Skin epidermis (tissue), 12 donors: ENCODE results near the gene UPK1A.

Experiments
- H3K27ac ChIP-seq, 21 experiments: fragments of 200-600 bp; sonication (generic) in 11 of 21; one replicate each; pipeline ENCODE4 v1.5.0; 2020; ENCODE audit warnings: mild to moderate bottlenecking in 3 of 21, inconsistent platforms in 2 of 21, moderate library complexity in 2 of 21
- H3K4me3 ChIP-seq, 7 experiments: fragments of 200-600 bp; sonication (generic) in 2 of 7; one replicate each; pipeline ENCODE4 v1.5.0; 2020; ENCODE audit warnings: inconsistent platforms in 2 of 7, mild to moderate bottlenecking in 2 of 7, moderate library complexity in 1 of 7

The UPK1A gene

GRCh38 chr19:35666251-35666913 is at the start of gene UPK1A:
Gene UPK1A, plus strand, starts transcription at chr19:35666517. Its CDS starts 296 bp downstream, at chr19:35666813.
- H3K27ac ChIP-seq: no peak within 1 kb of the TSS

GRCh38 chr19:35618857-35619256 is 47.5 kb upstream of the UPK1A start:
- Histone ChIP-seq H3K27ac (no peak overlapping the region), H3K4me3 (no peak overlapping the region)

More at GRCh38 chr19:35666251-35666913, at the start of gene UPK1A:
- H3K4me3 ChIP-seq: no peak within 1 kb of the TSS

GRCh38 chr19:35619290-35619923 is 46.9 kb upstream of the UPK1A start:
- no peak overlapping the region for H3K27ac ChIP-seq
- H3K4me3 ChIP-seq: no peak overlapping the region

- Histone ChIP-seq H3K27ac (no peak overlapping the region), H3K4me3 (no peak overlapping the region)
Observed at GRCh38 chr19:35620001-35620400, 46.3 kb upstream of the UPK1A start.

- Histone ChIP-seq H3K27ac (no peak overlapping the region), H3K4me3 (no peak overlapping the region)
Observed at GRCh38 chr19:35621708-35622107, 44.6 kb upstream of the UPK1A start.

- Histone ChIP-seq H3K4me3 (no peak overlapping the region), H3K27ac (no peak overlapping the region)
Observed at GRCh38 chr19:35622750-35623149, 43.6 kb upstream of the UPK1A start.

- Histone ChIP-seq H3K27ac (no peak overlapping the region), H3K4me3 (no peak overlapping the region)
Observed at GRCh38 chr19:35623327-35624010, 42.8 kb upstream of the UPK1A start.

GRCh38 chr19:35628264-35628564 is 38.1 kb upstream of the UPK1A start:
- H3K4me3 ChIP-seq: peak overlapping the region; percentile 81 to 100 (median 94)
- peak overlapping the region; percentile 48 to 98 (median 94) for H3K27ac ChIP-seq

GRCh38 chr19:35628565-35629331 is 37.6 kb upstream of the UPK1A start, which contains the start of gene RBM42:
Gene RBM42, plus strand, starts transcription at chr19:35629036. Its CDS starts 118 bp downstream, at chr19:35629154.
- peak within 1 kb of the TSS; percentile 81 to 100 (median 94) for H3K4me3 ChIP-seq
- peak within 1 kb of the TSS; percentile 83 to 98 (median 94) for H3K27ac ChIP-seq

- peak overlapping the region; percentile 81 to 100 (median 94) for H3K4me3 ChIP-seq
Observed at GRCh38 chr19:35629332-35629633, 37.0 kb upstream of the UPK1A start.

GRCh38 chr19:35633727-35634440 is 32.4 kb upstream of the UPK1A start:
- no peak overlapping the region for H3K4me3 ChIP-seq
- H3K27ac ChIP-seq: no peak overlapping the region

More at GRCh38 chr19:35629332-35629633, 37.0 kb upstream of the UPK1A start:
- peak overlapping the region; percentile 83 to 98 (median 94) for H3K27ac ChIP-seq

- Histone ChIP-seq H3K27ac (no peak overlapping the region), H3K4me3 (no peak overlapping the region)
Observed at GRCh38 chr19:35636651-35637050, 29.7 kb upstream of the UPK1A start.

- no peak overlapping the region for H3K4me3 ChIP-seq
- H3K27ac ChIP-seq: no peak overlapping the region
Observed at GRCh38 chr19:35637165-35637564, 29.2 kb upstream of the UPK1A start.

- no peak overlapping the region for H3K4me3 ChIP-seq
- no peak overlapping the region for H3K27ac ChIP-seq
Observed at GRCh38 chr19:35639321-35639639, 27.0 kb upstream of the UPK1A start.

- no peak overlapping the region for H3K4me3 ChIP-seq
- H3K27ac ChIP-seq: no peak overlapping the region
Observed at GRCh38 chr19:35639863-35640262, 26.5 kb upstream of the UPK1A start.

GRCh38 chr19:35641515-35642151 is 24.7 kb upstream of the UPK1A start, which contains the start of gene ETV2:
Gene ETV2, plus strand, starts transcription at chr19:35641745. Its CDS starts 716 bp downstream, at chr19:35642461.
- Histone ChIP-seq H3K4me3 (no peak within 1 kb of the TSS), H3K27ac (peak within 1 kb of the TSS in 4 of 21 experiments; percentile 17 to 80 (median 32))

GRCh38 chr19:35642312-35642711 is 24.0 kb upstream of the UPK1A start:
- Histone ChIP-seq H3K4me3 (no peak overlapping the region), H3K27ac (peak overlapping the region in 2 of 21 experiments; percentile 31 to 80)

- Histone ChIP-seq H3K27ac (peak overlapping the region; percentile 2 to 87 (median 75)), H3K4me3 (peak overlapping the region; percentile 35 to 72 (median 51))
Observed at GRCh38 chr19:35642798-35643254, 23.5 kb upstream of the UPK1A start.
